Prostate gland (tissue), 2 donors: ENCODE measurements around the gene SLC22A13.

Source experiments
- POLR2A ChIP-seq: fragments of 450-650 bp; IDR thresholded peaks from one replicate; pipeline ENCODE4 v1.6.1; 2016; ENCODE audit warnings: antibody characterized with exemption, mild to moderate bottlenecking
- POLR2AphosphoS5 ChIP-seq: sonication (generic); formaldehyde crosslinking; IDR thresholded peaks from one replicate; pipeline ENCODE4 v1.6.1; 2017; ENCODE audit warnings: antibody characterized with exemption
- TF ChIP-seq, protein P1 (sequence below), 4 experiments: fragments of 200-600 bp in 2 of 4; fragments of 450-650 bp in 2 of 4; sonication (generic) in 2 of 4; IDR thresholded peaks; 1 replicate in 3 of 4; 2 replicates in 1 of 4; pipeline ENCODE4 v1.5.1; 2016 to 2019; ENCODE audit warnings: antibody characterized with exemption in 4 of 4, mild to moderate bottlenecking in 2 of 4, moderate library complexity in 2 of 4

DNA sequence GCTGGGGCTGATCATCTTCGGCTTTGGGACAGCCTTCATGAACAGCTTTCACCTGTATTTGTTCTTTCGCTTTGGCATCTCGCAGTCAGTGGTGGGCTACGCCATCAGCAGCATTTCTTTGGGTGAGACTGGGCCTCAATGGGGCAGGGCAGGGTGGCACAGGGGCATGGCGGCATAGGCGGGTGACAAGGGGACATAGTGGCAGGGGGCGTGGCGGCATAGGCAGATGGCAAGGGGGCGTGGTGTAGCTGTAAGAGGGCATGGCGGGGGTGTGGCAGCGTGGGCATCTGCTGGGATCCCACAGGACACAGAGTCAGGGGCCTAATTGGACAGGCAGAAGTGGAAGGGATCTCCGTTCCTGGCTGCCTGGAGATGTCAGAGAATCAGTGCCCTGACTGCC lies 42.0 kb downstream of the SLC22A13 start:
- TF ChIP-seq, protein P1, sequence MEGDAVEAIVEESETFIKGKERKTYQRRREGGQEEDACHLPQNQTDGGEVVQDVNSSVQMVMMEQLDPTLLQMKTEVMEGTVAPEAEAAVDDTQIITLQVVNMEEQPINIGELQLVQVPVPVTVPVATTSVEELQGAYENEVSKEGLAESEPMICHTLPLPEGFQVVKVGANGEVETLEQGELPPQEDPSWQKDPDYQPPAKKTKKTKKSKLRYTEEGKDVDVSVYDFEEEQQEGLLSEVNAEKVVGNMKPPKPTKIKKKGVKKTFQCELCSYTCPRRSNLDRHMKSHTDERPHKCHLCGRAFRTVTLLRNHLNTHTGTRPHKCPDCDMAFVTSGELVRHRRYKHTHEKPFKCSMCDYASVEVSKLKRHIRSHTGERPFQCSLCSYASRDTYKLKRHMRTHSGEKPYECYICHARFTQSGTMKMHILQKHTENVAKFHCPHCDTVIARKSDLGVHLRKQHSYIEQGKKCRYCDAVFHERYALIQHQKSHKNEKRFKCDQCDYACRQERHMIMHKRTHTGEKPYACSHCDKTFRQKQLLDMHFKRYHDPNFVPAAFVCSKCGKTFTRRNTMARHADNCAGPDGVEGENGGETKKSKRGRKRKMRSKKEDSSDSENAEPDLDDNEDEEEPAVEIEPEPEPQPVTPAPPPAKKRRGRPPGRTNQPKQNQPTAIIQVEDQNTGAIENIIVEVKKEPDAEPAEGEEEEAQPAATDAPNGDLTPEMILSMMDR (IDR thresholded peaks at IDR 0.05), result no peak
- TF ChIP-seq POLR2AphosphoS5 (no peak), POLR2A (no peak)
